Kidney glomerular epithelial cell (primary cell): ENCODE data around the gene KRT26.
A peak's percentile ranks its signal among the peaks of the same experiment; 100 is the strongest.
"Not testable (repeated sequence)": the region's sequence is repeated elsewhere in the genome, so short reads cannot be mapped to it uniquely, and the experiment has no call there.

ENCODE experiments used
- DNase-seq: peaks from one replicate; lab custom pipeline; 2025; lab: John Stamatoyannopoulos, UW

KRT26 gene

GRCh38 chr17:40793832-40794231 is 21.8 kb upstream of the KRT26 start:
- no peak for DNase-seq

GRCh38 chr17:40791787-40792436 is 19.9 kb upstream of the KRT26 start:
- peak; percentile 44 for DNase-seq

GRCh38 chr17:40791111-40791510 is 19.1 kb upstream of the KRT26 start:
- DNase-seq = no peak

- no peak for DNase-seq
Observed at GRCh38 chr17:40782450-40782849, 10.4 kb upstream of the KRT26 start, which contains the start of gene KRT27. KRT27 (minus strand) TSS chr17:40782550; CDS start chr17:40782493, 57 bp downstream.

GRCh38 chr17:40779181-40779909 is 7.3 kb upstream of the KRT26 start:
- no peak for DNase-seq

GRCh38 chr17:40778461-40778860 is 6.5 kb upstream of the KRT26 start:
- no peak for DNase-seq

DNA sequence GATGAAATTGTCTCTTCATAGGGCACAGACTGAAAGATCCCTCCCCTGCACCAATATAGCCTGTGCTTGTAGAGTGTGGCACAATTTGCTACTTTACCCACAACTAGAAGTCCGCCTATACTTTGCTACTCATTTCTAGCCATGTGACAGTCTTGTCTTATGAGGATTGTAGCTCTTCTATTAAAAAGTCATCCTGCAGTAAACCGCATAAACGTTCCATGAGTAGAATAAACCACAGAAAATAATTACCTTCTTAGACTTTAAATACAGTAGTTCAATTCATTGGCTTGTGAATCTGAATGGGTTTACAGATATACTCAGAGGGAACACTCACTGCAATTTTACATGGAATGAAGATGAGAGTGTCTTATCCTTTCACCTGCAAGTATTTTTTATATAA is 6.0 kb upstream of the KRT26 start:
- no peak for DNase-seq

DNA sequence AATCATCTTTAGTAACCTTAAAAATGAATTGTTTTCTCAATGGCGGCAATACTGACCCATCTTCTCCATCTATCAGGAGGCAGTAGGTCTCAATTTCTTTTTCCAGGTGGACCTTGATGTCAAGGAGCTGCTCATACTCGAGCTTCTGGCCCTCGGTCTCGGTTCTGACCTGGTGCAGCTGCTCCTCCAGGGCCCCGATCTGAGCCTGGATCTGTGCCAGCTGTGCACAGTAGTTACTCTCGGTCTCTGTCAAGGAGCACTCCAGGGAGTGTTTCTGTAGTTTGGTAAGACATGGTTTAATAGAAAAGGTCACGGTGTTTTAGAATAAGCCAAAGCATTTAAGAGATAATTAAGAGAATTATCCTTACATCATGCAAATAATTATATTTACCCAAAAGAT is 5.5 kb upstream of the KRT26 start:
- DNase-seq = no peak

DNA sequence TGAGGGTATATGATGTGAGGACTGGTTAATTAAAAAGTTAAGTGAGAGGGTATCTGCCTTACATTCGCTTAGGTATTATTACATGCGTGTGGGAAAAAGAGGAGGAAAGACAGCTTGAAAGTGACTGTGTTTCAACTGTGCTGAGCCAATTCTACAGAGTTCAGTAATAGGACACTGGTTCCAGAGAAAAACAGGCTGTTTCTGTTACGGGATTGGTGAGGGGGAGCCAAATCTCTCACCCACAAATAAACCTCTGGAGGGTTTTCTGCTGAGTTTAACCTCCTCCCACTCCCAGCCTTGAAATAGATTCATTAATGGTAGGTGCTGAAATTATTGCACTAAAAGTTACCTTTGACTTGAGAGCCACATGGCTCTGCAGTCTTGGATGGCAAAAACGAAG is 3.9 kb upstream of the KRT26 start:
- DNase-seq = no peak

- DNase-seq = no peak
Observed at GRCh38 chr17:40765657-40766056, 6.3 kb downstream of the KRT26 start.

DNA sequence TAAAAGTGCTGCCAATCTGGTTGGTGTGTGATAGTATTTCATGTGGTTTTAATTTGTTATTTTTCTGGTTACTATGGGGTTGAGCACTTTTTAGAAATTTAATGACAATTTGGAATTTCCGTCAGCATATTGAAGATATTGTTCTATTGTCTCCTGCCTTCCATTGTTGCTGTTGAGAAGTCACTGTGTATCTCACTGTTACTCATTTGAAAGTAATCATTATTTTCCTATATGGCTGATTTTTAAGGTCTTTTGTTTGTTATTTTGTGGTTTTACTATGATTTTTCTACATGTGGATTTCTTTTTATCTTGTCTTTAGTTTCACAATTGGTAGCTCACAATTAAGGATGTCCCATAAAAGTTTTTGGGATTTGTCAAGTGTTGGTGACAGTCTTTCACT is 8.2 kb downstream of the KRT26 start:
- no peak for DNase-seq

GRCh38 chr17:40760105-40761016 is 11.6 kb downstream of the KRT26 start:
- DNase-seq = no peak

DNA sequence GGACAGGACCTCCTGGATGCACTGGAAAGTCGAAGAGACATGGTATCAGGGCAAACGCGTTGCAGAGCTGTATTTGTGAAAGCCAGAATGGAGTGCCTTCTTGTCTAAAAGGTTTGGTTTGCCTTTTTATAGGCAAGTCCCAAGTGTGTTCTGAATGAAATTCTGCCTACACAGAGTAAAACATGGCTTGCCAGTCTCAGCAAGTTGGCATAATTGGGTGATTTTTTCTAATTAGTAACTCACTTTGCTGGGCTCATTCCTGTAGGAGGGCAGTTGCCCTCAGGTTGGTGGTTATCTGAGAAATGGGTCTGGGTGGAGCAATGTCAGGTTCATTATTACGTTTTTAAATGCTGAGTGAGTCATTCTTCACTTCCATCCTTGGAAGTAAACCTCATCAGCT is 16.8 kb downstream of the KRT26 start, which contains the start of gene KRT25:
Gene KRT25, minus strand, starts transcription at position 101 of the 400 bp plus-strand sequence. Its CDS starts 60 bp downstream, at position 41.
- DNase-seq = no peak

GRCh38 chr17:40753804-40754203 is 18.2 kb downstream of the KRT26 start:
- DNase-seq = no peak

DNA sequence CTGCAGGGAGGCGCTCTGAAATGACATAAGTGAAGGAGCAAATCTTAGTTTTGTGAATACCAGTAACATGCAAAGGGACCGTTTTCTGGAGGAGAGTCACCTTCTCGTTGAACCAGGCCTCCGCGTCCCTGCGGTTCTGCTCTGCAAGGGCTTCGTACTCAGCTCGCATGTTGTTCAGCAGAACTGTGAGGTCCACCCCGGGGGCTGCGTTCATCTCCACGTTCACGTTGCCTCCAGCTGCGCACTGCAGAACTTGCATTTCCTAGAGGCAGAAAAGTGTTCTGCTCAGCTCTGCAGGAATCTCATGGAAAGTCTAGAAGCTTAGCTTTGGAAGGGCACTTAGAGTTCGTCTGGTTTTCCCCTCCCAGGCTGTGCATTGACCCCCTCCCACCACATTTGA is 20.9 kb downstream of the KRT26 start:
- DNase-seq = no peak

DNA sequence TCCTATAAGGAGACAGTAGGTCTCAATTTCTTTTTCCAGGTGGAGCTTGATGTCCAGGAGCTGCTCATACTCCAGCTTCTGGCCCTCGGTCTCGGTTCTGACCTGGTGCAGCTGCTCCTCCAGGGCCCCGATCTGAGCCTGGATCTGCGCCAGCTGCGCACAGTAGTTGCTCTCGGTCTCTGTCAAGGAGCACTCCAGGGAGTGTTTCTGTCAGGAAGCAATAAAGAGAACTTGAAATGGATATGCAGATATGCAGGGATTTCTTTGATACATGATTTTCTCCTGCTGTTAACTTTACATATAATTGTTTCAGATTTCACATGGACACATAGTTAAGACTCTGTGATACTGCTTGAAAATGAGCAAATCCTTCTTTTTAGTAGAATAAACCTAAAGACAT is 21.6 kb downstream of the KRT26 start:
- DNase-seq = no peak

DNA sequence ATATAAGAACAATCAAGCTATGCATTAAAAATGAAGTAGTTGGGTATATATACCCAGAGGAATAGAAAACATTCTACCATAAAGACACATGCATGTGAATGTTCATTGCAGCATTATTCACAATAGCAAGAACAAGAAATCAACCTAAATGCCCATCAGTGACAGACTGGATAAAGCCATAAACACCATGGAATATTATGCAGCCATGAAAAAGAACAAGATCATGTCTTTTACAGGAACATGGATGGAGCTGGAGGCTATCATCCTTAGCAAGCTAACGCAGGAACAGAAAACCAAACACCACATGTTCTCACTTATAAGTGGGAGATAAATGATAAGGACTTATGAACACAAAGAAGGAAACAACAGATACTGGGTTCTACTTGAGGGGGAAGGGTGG is 23.3 kb downstream of the KRT26 start:
- DNase-seq = not testable (repeated sequence)

- no peak for DNase-seq
Observed at GRCh38 chr17:40738553-40738952, 33.4 kb downstream of the KRT26 start.

DNA sequence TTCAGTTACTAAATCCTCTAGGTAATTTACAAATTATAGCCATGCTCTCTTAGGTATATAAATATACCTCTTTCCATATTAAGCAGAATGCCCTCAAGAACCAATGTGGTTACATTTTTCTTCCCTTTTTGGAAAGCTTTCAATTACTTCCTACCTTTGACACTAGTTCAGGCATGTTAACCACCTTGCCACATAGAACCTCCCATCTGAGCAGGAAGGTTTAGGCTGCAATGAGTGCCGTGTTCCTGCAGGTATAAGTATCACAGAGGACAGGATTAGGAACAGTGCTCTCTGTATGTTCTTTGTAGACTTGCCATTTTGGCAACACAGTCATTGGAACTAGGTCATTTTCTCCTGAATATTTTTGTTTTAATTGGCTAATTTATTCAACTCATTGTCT is 37.0 kb downstream of the KRT26 start:
- DNase-seq = no peak

DNA sequence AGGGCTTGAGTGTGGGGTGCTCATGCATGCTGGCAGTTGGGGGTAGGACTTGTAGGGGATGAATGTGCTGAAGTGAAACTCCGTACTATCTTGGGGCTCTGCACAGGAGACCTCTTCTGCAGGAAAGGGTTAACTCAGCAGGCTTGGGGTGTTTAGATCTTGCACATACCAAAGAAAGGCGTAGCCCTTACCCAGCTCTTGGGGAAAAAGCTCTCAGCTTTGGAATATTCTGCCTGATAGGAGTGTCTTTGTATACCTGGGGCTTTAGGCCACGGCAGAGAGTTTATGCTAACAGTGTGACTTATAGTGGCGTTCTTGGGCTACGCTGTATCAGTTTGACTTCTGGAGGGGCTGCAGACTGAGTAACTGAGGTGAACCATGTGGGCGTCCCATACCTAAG is 38.0 kb downstream of the KRT26 start:
- DNase-seq = no peak

- no peak for DNase-seq
Observed at GRCh38 chr17:40730970-40731369, 41.0 kb downstream of the KRT26 start.

GRCh38 chr17:40727447-40728231 is 44.4 kb downstream of the KRT26 start:
- DNase-seq = peak; percentile 85
